HG02759 (cell line): Measurements from ENCODE around the gene GLG1.

Experiments used
- ATAC-seq: cut with Tn5 transposase; IDR thresholded peaks from one replicate; pipeline ENCODE4 v1.9.1; 2021; ENCODE audit warnings: mild to moderate bottlenecking, moderate library complexity; ENCODE audit not compliant: unreplicated experiment

The GLG1 gene

DNA sequence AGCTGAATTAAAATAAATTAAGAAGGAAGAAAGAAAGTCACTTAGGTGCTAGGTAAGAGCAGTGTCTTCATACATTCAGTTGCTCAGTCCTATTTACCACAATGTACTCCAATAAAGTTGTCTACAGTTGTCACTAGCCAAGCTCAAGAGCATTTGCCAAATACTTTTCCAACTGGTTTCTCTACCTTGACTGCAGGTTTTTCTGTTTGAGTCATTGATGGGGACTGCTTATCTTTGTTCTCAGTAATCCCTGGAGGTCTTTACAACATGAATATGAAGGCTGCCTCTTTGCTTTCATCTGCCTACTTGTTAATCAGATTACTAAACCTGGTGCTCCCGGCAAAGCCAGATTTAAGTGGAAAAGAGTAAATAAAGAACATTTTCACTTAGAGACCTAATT is 121.0 kb downstream of the GLG1 start:
- ATAC-seq = no peak

DNA sequence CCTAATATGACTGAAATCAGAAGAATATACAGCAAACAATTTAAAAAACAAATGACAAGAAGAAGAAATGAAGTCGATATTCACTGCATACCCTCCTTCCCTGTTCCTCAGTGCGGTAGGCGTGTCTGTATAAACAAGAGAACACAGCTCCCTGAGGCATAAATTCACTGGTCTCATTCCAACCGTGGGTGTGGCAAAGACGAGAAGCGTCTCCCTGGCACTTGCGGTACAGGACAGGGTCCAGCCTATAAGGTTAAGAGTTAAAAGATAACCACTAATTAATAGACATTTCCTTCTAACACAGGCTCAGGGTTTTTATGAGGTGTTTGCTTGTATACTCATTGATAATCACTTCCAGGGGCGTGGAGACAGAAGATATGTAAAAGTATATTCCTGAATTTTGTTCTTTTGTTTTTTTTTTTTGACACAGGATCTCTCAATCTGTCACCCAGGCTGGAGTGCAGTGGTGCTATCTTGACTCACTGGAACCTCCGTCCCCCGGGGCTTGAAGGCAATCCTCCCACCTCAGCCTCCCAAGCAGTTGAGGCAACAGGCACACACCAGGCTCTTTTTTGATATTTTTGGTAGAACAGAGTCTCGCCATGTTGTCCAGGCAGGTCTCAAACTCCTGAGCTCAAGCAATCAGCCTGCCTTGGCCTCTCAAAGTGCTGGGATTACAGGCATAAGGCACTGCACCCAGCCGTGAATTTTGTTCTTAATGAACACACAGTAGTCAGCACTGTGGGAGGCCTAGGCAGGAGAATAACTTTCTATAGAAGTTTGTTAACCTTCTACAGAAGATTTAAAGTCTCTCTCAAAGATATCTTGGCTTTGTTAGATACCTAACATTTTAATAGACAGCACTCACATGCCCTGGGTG is 126.5 kb downstream of the GLG1 start:
- ATAC-seq = no peak

DNA sequence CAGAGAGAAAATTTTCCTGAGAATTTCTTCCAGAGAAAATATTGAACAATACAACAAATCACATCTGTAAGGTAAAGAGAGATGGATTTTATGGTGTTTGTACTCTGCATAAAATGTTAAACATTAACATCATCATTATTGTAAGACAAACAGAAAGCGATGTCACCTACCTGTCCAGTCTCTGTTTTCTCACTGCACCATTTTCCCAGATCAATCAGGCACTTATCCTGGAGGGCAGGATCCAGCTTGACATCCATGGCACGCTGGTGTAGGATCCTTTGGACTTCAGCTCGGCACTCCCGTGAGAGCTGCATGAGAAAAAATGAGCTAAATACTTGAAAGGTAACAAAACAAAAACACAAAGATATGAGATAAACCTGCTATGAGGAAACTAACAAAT is 129.7 kb downstream of the GLG1 start:
- ATAC-seq = no peak

DNA sequence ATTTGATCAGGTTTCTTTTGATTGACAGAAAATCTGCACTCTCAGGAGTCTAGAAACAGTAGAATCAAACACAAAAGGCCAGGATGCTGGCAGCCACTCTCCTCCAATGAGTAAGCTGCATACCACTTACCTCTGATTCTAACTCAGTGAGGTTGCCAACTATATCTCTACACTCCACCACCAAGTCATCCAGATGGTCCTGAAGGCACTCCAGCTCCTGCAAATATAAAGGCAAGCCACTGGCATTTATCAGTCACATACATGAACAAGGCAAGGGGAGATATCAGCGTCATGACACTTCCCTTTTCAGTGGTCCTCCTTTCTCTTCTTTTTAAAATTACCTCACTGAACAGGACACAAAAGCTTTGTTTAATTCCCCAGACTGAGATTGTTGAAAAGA is 132.5 kb downstream of the GLG1 start:
- no peak for ATAC-seq

GRCh38 chr16:74472540-74472939 is 134.4 kb downstream of the GLG1 start:
- ATAC-seq = no peak

DNA sequence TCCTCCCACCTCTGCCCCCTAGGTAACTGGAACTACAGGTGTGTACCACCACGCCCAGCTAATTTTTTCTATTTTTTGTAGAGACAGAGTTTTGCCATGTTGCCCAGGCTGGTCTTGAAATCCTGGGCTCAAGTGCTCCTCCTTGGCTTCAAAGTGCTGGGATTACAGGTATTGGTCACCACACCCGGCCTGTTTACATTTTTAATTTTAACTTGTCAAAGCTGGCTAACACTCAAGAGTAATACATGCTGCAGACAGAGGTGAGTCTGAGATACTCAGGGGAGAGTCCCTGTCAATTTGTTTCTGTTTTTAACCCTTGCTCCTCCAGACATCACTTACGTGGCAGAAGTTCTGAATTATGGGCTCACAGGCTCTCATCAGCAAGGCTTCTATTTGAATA is 134.9 kb downstream of the GLG1 start:
- no peak for ATAC-seq

- no peak for ATAC-seq
Observed at GRCh38 chr16:74469946-74470478, 136.9 kb downstream of the GLG1 start.

DNA sequence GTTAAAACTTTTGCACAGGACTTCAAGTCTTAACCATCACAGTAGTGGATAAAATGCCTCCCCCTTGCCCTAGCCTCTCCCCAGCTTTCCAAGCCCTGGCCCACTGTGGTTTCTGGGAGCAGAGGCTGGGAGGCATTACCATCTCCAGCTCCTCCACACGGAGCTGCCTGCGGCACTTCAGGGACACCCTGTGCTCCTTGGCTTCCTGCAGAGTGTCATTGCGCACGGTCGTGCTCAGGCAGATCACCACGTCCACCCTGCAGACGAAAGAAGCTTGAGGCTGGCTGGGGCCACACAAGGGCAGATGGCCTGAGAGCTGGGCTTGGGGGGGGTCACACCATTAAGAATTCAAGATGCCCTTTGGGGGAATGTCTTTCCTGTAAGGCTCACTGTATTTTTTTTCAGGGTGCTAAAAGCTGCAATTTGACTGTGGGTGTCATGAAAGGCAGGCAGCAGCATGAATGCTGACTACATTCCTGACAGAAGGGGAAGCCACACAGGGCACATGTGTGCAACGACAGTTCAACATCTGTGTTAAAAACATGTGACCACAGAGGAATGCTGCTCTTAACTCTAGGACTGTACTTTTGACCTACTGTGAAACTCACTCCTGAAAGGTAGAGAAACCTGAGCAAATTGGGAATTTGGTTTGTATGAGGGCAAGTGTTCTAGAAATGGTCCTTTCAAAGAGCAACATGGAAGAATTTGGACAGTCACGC is 137.9 kb downstream of the GLG1 start:
- ATAC-seq = no peak

DNA sequence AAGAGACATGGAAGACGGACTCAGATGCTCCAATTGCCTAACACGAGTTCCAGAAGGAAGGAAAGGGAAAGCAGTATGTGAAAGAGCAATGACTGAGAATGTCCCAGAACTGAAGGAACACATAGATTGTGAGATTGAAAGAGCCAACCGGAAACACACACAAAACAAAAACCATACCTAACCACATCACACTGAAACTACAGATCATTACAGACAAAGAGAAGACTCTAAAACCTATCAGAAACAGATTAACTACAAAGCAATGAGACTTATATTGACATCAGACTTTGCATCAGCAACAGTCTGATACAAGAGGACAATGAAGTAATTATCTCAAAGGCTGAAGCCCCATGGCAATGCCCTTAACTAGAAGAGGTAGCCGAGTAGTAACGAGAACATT is 140.0 kb downstream of the GLG1 start:
- ATAC-seq = no peak

DNA sequence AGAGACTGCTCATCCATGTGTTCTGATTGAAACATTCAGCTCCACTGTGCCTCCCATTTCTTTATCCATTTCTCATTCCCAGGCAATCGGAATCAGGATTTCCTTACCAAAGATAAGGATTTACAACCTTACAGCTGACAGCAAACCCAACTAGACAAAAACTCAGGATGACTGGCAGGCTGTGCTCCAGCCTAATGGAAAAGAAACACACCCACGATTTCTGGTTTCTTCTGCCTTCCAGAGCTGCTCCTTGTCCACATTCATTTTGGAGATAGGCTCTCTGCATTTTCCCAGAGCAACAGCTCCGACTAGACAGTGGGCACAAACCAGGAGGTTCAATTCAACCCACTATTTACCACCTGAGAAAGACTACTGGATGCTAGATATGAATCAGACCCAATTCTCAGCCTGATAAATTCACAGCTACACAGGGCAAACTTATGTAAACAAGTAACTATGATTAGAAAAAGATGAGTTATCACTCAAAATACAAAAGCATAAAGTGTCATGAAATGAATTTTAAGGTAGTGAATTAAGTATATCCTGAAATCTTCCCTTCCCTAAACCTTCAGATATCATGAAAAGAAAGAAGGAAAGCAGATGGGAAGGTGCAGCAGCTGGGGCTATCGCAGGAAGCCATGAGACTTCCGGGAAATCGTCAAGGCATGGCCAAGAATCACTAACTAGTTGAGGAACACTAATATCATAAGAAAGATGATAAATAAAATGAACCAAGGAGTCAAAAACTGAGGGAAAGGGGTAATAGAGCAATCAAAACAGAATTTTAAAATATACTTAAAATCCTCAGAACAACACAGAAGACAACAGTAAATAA is 140.8 kb downstream of the GLG1 start:
- no peak for ATAC-seq

DNA sequence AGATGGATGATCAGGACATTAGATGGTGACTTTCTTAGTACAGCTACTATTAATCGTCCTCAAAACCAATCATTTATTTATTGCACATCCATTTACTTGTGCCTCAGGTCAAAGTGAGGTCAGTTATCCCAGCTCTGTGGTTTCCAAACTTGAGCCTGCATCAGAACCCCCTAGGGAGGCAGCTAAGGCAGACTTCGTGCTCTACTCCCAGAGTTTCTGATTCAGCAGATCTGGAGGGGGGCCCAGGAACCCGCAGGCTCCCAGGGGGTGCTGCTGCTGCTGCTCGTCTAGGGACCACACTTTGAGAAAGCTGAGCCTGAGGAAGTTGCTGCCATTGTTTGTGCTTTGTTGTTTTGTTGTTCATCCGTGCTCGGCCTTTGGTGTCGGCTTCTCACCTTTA is 141.6 kb downstream of the GLG1 start:
- no peak for ATAC-seq

GRCh38 chr16:74463888-74464287 is 143.0 kb downstream of the GLG1 start:
- no peak for ATAC-seq

DNA sequence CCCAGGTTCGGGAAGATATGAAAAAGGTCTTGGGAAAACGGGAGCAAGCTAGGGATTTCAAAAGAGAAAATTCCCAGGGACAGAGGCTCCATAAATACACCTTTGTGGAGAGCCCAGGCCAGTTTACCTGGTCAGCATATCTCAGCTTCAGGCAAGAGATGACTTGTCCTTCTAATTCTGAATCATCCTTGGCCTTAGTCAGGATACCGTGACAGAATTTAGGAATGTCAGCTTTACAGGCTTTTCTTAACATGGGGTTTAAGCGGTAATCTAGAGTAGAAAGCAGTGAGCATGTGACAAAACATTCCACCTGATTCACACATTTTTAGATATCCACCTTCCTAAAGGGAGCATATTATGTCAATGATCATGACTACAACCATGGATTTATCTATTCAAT is 144.6 kb downstream of the GLG1 start:
- ATAC-seq = no peak

- no peak for ATAC-seq
Observed at GRCh38 chr16:74461826-74462225, 145.1 kb downstream of the GLG1 start.

DNA sequence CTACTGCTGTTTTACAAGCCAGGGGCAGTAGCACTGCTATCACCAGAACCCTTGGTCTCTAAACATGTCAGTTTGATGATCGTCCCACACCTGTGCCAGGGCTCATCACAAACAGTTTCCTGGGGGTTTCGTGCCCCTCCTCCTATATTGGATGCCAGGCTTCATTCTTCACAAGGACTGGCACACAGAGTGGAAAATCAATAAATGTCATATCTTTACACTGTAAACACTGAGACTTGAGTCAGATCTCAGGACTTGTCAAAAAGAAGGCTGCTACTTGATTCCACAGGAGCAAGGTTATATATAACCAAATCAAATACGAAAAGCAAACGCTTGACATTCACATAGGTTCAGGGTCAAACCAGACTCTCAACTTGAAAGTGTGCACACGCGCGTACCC is 146.4 kb downstream of the GLG1 start:
- no peak for ATAC-seq

DNA sequence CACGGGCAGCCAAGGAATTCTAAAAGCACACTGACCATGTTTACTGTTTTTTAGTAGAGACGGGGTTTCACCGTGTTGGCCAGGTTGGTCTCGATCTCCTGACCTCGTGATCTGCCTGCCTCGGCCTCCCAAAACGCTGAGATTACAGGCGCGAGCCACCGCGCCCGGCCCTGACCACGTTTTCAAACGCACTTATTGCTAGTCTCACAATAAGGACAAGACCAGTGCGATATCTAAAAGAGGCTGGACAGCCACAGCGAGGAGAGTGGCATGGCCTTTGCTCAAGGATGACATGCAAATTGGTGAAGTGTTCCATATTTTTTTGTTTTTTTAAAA is 150.7 kb downstream of the GLG1 start:
- no peak for ATAC-seq

DNA sequence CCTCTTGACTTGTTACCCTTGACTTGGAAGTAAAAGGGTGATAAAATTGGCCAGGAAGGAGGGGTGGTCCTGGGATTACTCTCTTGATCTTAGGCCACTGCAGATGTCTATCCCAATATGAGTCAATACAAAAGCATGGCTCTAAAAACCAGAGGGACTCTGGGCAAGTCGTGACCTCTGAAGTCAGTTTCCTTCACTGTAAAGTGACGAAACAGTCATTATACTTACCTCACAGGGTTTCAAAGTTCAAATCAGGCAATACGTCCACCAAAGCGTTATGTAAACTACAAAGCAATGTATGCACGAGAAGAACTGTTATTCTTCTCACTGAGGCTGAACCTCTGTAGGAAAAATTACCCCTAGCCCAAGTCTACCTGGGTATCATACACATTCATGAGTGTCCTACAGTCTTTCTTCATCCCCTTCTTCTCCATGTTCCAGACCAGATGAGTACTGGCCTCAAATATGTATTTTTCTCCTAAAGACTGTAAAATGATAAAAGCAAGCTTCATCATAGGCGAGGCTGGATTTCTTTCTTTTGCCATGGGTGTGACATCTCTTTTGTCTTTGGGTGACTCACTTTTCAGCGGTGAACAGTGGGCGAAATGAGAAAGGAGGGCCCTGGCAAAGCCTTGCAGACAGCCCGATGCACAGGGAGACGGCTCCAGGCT is 151.2 kb downstream of the GLG1 start:
- ATAC-seq = no peak

DNA sequence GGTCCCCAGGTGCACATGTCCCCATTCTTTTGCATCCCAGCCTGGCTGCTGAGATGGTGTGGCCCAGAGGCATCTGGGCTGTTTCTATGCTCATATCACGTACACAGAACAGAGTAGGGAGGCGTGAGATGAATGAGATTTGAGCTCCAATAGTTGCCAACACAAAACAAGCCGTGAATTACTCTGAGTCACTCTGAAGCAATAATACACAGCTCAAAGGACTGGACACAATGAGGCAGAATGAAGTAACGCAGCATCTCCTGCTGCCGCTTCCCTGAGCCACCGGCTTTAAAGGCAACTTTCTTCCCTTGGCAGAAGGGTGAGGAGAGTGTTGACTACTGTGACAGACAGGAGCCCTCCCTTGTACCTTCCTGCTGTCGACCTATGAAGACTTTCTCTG is 151.7 kb downstream of the GLG1 start:
- ATAC-seq = no peak

- ATAC-seq = peak; percentile 93
Observed at GRCh38 chr16:74451951-74452758, 154.8 kb downstream of the GLG1 start.
